ENCODE results near the gene STPG3.

- no peak for TF ChIP-seq CTCF (optimal IDR thresholded peaks at IDR 0.05 in 1 of 3, IDR thresholded peaks at IDR 0.05 in 1 of 3, conservative IDR thresholded peaks at IDR 0.05 in 1 of 3; ENCODE audit: extremely low read depth in 1 of 3, insufficient read depth in 2 of 3, low read length in 3 of 3)
- TF ChIP-seq EZH2 (IDR thresholded peaks at IDR 0.05; ENCODE audit: low read length): no peak
Observed at GRCh38 chr9:137220317-137221094, 30.6 kb upstream of the STPG3 start.
